HG03196 (cell line): Measurements from ENCODE around the gene FOLR3.
"Not testable (repeated sequence)": the region's sequence is repeated elsewhere in the genome, so short reads cannot be mapped to it uniquely, and the experiment has no call there.

Experiments
- ATAC-seq: cut with Tn5 transposase; IDR thresholded peaks from one replicate; pipeline ENCODE4 v1.9.1; 2021; ENCODE audit not compliant: unreplicated experiment

The FOLR3 gene

GRCh38 chr11:72160319-72160718 is 24.8 kb downstream of the FOLR3 start:
- no peak for ATAC-seq

DNA sequence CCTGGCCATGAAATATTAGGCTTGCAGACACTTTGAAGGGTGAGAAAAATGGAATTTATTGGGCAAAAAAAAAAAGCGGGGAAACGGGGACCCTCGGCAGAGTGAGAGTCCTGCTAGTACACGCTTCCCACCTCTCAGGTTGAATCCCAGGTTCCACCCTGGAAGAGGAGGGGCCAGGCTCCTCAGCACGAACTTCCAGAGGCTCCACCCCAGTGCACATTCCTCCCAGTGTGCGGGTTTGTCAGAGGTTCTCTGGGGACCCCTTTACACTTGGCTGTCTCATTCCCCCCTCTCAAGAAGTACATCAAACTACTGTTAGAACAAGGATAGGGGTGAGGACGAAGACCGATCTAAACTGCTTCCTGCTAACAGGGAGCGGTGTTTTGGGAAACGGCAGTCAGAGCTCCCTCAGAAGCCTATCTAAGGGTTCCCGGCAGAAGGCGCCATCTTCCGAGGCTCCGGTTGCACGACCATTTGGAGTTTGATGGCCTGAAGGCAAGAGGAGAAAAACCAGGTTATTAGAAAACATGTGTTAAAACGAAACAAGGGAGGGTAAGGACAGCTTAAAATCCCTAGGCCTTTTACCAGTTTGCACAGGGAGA is 27.5 kb downstream of the FOLR3 start:
- ATAC-seq, result no peak

GRCh38 chr11:72164187-72164586 is 28.7 kb downstream of the FOLR3 start:
- not testable (repeated sequence) for ATAC-seq

- ATAC-seq, result not testable (repeated sequence)
These were observed 33.6 kb downstream of the FOLR3 start for GRCh38 chr11:72169046-72169555.

DNA sequence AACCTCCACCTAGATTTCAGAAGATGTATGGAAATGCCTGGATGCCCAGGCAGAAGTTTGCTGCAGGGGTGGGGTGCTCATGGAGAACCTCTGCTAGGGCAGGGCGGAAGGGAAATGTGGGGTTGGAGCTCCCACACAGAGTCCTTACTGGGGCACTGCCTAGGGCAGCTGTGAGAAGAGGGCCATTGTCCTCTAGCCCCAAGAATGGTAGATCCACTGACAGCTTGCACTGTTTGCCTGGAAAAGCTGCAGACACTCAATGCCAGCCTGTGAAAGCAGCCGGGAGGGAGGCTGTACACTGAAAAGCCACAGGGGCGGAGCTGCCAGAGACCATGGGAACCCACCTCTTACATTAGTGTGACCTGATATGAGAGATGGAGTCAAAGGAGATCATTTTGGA is 34.2 kb downstream of the FOLR3 start:
- not testable (repeated sequence) for ATAC-seq

DNA sequence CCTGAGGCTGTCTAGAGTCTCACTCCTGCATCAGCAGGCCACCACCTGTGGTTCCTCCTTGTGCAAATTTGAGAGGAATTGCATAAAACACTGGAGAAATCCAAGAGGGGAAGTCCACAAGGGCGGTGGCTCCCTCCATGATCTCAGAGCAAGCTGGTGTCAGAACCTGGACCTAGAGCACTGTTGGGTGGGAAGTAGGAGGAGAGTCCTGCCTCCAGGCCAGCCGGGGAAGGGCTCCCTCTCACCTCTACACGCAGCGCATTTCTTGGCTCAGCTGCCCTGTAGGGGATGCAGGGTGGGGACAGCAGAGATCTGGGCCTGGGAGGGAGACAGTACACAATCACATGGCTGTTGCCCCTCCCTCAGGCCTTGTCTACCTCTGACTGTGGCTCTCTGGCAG is 36.5 kb downstream of the FOLR3 start:
- not testable (repeated sequence) for ATAC-seq

DNA sequence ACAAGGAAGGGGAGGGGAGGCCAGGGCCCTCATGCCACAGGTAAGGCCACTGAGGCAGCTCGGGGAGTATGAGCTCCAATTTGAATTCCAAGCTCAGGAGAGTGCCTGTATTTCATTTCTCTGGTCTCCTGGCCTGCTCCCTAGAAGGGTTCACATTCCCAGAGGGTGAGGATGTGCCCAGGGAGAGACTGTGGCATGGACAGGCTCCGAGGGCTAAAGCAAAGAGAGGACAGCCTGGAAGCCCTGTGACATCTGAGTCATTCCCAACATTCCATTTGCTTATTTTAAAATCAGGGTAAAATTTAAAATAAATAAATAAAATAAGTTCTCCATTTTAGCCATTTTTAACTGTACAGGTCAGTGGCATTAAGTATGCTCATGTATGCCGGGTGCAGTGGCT is 37.8 kb downstream of the FOLR3 start:
- no peak for ATAC-seq

DNA sequence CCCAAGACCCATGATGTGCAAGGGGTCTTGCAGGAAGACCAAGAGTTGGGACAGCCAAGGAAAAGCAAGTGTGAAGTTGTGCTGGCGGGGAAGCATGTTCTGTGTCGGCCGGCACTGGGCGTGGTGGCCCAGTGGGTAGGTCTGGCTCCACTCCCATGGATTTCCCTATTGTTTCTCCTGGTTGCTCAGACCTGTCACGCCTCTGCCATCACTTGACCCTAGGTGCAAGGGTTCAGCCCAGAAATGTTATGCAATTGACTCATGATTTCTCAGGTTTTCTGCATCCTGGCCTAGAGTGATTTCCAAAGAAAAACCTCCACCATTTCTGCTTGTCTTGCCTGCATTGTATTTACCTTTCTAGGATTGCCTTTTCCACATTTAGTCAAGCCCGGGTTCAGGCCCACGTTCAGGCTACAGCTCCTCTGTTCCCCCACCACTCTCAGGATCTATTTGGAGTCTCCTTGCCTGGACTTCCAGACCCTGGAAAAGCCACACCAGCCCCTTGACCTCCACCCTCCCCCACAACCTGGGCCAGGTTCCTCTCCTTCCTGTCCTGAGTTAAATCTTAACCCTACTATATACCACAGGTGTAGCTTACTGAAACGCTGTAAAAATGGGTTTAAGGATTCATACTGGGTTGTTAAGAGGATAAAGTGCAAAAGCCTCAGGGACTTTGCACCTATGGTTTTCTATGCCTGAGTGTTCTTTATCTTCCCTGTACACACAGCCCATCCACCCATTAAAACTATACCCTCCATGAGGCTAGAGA is 39.0 kb downstream of the FOLR3 start:
- no peak for ATAC-seq

- no peak for ATAC-seq
These were observed 42.1 kb downstream of the FOLR3 start for GRCh38 chr11:72177656-72178055.

DNA sequence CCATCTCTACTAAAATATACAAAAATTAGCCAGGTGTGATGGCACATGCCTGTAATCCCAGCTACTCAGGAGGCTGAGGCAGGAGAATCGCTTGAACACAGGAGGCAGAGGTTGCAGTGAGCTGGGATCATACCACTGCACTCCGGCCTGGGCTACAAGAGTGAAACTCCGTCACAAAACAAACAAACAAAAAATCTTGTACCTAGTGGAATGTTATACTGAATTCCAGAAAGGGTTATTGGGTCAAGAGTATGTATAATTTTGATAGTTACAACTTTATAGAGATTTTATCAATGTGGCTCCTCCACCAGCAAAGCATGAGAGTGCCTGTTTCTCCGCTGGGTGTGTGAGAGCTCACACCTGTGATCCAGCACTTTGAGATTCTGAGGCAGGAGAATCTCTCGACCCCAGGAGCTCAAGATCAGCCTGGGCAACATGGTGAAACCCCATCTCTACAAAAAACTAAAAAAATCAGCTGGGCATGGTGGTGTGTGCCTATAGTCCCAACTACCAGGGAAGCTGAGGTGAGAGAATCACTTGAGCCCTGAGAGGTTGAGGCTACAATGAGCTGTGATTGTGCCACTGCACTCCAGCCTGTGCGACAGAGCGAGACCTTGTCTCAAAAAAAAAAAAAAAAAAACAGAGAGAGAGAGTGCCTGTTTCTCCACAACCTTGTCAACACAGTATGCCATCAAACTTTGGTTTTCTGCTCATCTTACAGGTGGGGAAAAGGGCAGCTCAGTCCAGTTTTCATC is 43.7 kb downstream of the FOLR3 start:
- no peak for ATAC-seq

- no peak for ATAC-seq
These were observed 44.4 kb downstream of the FOLR3 start for GRCh38 chr11:72179804-72180396.

DNA sequence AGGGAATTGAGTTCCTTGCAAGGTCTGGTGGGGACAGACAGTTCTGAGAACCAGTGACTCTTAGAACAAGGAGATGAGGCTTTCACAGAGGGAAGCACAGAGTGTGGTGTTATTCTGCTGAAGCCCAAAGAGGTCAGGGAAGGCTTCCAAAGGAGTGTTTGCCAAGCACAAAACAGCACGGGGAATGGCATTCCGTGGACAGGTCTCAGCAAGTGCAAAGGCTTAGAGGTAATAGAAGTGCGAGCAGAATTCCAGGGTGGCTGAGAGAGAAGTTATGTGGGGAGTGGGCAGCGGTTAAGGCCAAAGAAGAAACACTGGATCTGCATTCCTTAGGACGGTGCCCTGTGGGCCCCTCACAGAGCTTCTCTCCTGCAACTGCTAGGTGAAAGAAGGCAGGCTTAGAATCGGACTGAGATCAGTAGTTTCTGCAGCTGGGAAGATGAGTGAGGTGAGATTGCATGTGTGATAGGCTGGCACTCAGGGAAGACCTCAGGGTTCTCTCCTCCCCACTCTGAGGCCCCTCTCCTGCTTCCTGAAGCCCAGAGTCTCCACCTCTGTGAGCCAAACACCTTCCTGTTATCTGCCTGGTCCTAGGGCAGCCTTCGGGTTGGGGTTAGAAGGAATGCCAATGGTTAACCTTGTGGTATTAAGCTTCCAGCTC is 45.5 kb downstream of the FOLR3 start:
- ATAC-seq, result not testable (repeated sequence)

DNA sequence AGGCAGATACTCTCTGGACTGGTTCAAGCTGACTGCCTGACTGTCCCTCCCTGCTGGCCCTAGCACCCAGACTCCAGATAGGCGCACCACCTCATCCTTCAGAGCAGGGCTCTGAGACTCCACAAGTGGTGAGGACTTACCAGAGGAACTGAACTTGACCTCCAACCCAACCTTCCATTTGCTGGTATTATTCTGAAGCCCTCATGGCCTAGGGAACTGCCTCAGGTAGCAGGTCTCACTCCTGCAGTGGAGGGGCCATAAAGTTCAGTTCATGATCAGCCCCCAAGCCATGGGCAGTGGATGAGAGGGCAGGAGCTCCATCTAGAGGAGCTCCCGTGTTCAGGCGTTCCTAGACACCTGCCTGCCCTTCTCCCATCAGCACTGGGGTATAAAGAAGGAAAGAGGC is 46.0 kb downstream of the FOLR3 start:
- not testable (repeated sequence) for ATAC-seq

GRCh38 chr11:72188267-72188666 is 52.7 kb downstream of the FOLR3 start:
- ATAC-seq, result no peak
